ENCODE measurements around the gene PRKD1.

DNA sequence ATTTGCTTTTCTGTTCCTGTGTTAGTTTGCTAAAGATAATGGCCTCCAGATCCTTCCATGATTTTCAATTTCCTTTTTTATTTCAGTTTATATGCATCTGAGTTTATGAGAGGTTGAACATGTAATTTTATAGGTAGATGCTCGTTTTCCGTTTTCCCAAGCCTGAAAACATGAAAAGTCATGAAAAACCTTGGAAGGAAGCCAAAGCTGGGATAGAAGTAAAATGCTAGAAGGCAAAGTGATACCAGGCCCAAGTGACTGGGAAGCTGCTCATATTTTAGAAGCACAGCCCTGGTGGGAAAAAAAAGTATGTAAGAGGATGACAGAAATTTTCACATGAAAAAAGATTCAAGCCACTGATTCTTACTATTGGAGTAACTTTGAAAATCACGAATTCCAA, 290.8 kb downstream of the PRKD1 start:
- TF ChIP-seq FOXA1 (IDR thresholded peaks at IDR 0.05) (no peak), FOXM1 (IDR thresholded peaks at IDR 0.05; ENCODE audit: borderline replicate concordance) (no peak), ELF4 (IDR thresholded peaks at IDR 0.05) (no peak), SP1 (IDR thresholded peaks at IDR 0.05) (no peak), L3MBTL2 (conservative IDR thresholded peaks at IDR 0.05) (no peak), ARNT (IDR thresholded peaks at IDR 0.05) (no peak), HDGF (IDR thresholded peaks at IDR 0.05; ENCODE audit: borderline replicate concordance) (no peak), FOXK2 (IDR thresholded peaks at IDR 0.05) (no peak), BHLHE40 (IDR thresholded peaks at IDR 0.05; ENCODE audit: borderline replicate concordance) (no peak), ZNF384 (IDR thresholded peaks at IDR 0.05) (no peak), TARDBP (IDR thresholded peaks at IDR 0.05) (no peak), NFRKB (IDR thresholded peaks at IDR 0.05) (no peak)
- TF ChIP-seq, protein P1, sequence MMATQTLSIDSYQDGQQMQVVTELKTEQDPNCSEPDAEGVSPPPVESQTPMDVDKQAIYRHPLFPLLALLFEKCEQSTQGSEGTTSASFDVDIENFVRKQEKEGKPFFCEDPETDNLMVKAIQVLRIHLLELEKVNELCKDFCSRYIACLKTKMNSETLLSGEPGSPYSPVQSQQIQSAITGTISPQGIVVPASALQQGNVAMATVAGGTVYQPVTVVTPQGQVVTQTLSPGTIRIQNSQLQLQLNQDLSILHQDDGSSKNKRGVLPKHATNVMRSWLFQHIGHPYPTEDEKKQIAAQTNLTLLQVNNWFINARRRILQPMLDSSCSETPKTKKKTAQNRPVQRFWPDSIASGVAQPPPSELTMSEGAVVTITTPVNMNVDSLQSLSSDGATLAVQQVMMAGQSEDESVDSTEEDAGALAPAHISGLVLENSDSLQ (IDR thresholded peaks at IDR 0.05), result no peak

Data from HEK293T (cell line).